Panc1 (cell line): ENCODE measurements around the gene MORC4. TPM values are rescaled to one million over a fixed set of nuclear protein-coding genes. Genes with fewer than 3 reads are reported as not detected.

Experiments
- ATAC-seq: fragments of 200-7000 bp; cut with Tn5 transposase; 2 replicates; pipeline ENCODE4 v1.9.1; 2020; ENCODE audit warnings: mild to moderate bottlenecking, moderate library complexity
- BruUV-seq: library from RNA; stranded (reverse); fragments of 400-500 nt; replicated peaks from 2 replicates; lab custom pipeline; 2021; lab: Mats Ljungman, UMichigan
- CTCF ChIA-PET: fragments of 300-600 bp; sonication (Branson Sonifier 250); formaldehyde crosslinking; loops from one replicate; lab custom pipeline; 2022; ENCODE audit warnings: antibody characterized with exemption; lab: Charles Lee
- POLR2A ChIA-PET: fragments of 300-600 bp; sonication (Branson Sonifier 250); formaldehyde crosslinking; loops from one replicate; lab custom pipeline; 2022; ENCODE audit warnings: antibody characterized with exemption; lab: Charles Lee
- DNase-seq: peaks from one replicate; pipeline ENCODE4 v3.0.0-alpha.2; 2010; ENCODE audit warnings: low read depth, low spot score
- H3K27ac ChIP-seq: 2 replicates; pipeline ENCODE4 v1.5.1; 2011; ENCODE audit warnings: mild to moderate bottlenecking, low read length, inconsistent platforms
- H3K27me3 ChIP-seq: fragments of 200-500 bp; sonication (Bioruptor generic); 2 replicates; pipeline ENCODE4 v1.6.0; 2014; ENCODE audit warnings: low read length, inconsistent platforms; ENCODE audit not compliant: control insufficient read depth, insufficient read depth
- H3K36me3 ChIP-seq: fragments of 200-500 bp; sonication (Bioruptor generic); 2 replicates; pipeline ENCODE4 v1.5.1; 2014; ENCODE audit warnings: inconsistent platforms, mild to moderate bottlenecking, low read length, moderate library complexity; ENCODE audit not compliant: control insufficient read depth, insufficient read depth
- H3K4me1 ChIP-seq: 2 replicates; pipeline ENCODE4 v1.5.1; 2011; ENCODE audit warnings: inconsistent platforms, mild to moderate bottlenecking, low read length, moderate library complexity; ENCODE audit not compliant: control insufficient read depth, insufficient read depth
- H3K4me3 ChIP-seq, 2 experiments: 2 replicates each; pipeline ENCODE4 v1.5.1; 2011 to 2012; ENCODE audit warnings: low read depth in 2 of 2, low read length in 2 of 2, mild to moderate bottlenecking in 2 of 2, inconsistent platforms in 1 of 2, moderate library complexity in 1 of 2
- H3K9me3 ChIP-seq: fragments of 200-500 bp; sonication (Bioruptor generic); 2 replicates; pipeline ENCODE4 v1.5.1; 2014; ENCODE audit warnings: low read depth, mild to moderate bottlenecking, inconsistent platforms, low read length, moderate library complexity; ENCODE audit not compliant: control insufficient read depth, insufficient read depth
- TCF7L2 ChIP-seq: IDR thresholded peaks from 2 replicates; pipeline ENCODE4 v1.6.1; 2011; ENCODE audit warnings: mild to moderate bottlenecking, low read depth, low read length, inconsistent platforms
- in situ Hi-C: cut with HindIII; loops from 2 replicates; pipeline ENCODE4 v1.10.0; 2016; ENCODE audit warnings: low sequenced_read_pairs, low pct_unique_long_range_greater_than_20kb
- intact Hi-C: fragments of 100-400 bp; cut with micrococcal nuclease; formaldehyde crosslinking; loops from one replicate; pipeline ENCODE4 v1.10.0; 2022; ENCODE audit not compliant: unreplicated experiment
- total RNA-seq: library from RNA; stranded (reverse); gene quantifications from one replicate; pipeline ENCODE4 v1.2.1, GENCODE V29; 2021; ENCODE audit not compliant: unreplicated experiment
- TF ChIP-seq, protein P1 (sequence below): fragments of 450-650 bp; IDR thresholded peaks from 2 replicates; pipeline ENCODE4 v1.5.1; 2017; ENCODE audit warnings: mild to moderate bottlenecking
- TF ChIP-seq, protein P2 (sequence below), 2 experiments: IDR thresholded peaks; 2 replicates each; pipeline ENCODE4 v1.6.1; 2011 to 2012; ENCODE audit warnings: low read depth in 2 of 2, control low read depth in 1 of 2, low read length in 1 of 2, mild to moderate bottlenecking in 1 of 2, moderate library complexity in 1 of 2; ENCODE audit not compliant: insufficient read depth in 1 of 2

Gene MORC4
- total RNA-seq, 1 experiment from 2014 or later: 7.4 TPM

DNA sequence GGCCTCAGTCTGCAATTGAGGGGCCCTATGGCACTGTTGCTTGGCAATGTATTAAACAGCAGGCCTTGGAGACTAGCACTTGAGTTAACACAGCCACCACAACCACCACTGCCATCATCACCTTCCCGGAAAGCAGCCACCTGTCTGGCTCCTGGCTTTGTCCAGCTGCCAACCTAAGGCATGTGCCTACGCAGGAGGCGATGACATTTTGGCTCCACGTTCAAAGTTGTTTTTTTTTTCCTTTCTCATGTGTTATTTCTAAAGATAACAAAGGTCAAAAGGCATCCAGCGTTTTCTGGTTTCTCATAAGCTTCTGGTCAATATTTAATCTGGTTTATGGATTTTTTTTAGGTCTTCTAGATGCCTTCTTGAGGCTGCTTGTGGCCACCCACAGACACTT, 72.3 kb downstream of the MORC4 start:
- no peak overlapping the region for H3K27ac ChIP-seq
- H3K36me3 ChIP-seq: no peaks in the 10 kb centered on the region
- ATAC-seq: no peak
- no TSS peak for BruUV-seq
- H3K4me1 ChIP-seq: no peaks in the 10 kb centered on the region
- CTCF ChIA-PET: no interaction called here
- no peak overlapping the region for H3K4me3 ChIP-seq
- TF ChIP-seq, protein P1, sequence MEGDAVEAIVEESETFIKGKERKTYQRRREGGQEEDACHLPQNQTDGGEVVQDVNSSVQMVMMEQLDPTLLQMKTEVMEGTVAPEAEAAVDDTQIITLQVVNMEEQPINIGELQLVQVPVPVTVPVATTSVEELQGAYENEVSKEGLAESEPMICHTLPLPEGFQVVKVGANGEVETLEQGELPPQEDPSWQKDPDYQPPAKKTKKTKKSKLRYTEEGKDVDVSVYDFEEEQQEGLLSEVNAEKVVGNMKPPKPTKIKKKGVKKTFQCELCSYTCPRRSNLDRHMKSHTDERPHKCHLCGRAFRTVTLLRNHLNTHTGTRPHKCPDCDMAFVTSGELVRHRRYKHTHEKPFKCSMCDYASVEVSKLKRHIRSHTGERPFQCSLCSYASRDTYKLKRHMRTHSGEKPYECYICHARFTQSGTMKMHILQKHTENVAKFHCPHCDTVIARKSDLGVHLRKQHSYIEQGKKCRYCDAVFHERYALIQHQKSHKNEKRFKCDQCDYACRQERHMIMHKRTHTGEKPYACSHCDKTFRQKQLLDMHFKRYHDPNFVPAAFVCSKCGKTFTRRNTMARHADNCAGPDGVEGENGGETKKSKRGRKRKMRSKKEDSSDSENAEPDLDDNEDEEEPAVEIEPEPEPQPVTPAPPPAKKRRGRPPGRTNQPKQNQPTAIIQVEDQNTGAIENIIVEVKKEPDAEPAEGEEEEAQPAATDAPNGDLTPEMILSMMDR: no peak
- TF ChIP-seq, protein P2, sequence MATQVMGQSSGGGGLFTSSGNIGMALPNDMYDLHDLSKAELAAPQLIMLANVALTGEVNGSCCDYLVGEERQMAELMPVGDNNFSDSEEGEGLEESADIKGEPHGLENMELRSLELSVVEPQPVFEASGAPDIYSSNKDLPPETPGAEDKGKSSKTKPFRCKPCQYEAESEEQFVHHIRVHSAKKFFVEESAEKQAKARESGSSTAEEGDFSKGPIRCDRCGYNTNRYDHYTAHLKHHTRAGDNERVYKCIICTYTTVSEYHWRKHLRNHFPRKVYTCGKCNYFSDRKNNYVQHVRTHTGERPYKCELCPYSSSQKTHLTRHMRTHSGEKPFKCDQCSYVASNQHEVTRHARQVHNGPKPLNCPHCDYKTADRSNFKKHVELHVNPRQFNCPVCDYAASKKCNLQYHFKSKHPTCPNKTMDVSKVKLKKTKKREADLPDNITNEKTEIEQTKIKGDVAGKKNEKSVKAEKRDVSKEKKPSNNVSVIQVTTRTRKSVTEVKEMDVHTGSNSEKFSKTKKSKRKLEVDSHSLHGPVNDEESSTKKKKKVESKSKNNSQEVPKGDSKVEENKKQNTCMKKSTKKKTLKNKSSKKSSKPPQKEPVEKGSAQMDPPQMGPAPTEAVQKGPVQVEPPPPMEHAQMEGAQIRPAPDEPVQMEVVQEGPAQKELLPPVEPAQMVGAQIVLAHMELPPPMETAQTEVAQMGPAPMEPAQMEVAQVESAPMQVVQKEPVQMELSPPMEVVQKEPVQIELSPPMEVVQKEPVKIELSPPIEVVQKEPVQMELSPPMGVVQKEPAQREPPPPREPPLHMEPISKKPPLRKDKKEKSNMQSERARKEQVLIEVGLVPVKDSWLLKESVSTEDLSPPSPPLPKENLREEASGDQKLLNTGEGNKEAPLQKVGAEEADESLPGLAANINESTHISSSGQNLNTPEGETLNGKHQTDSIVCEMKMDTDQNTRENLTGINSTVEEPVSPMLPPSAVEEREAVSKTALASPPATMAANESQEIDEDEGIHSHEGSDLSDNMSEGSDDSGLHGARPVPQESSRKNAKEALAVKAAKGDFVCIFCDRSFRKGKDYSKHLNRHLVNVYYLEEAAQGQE (IDR thresholded peaks at IDR 0.05; ENCODE audit: insufficient read depth in 1 of 2, low read depth in 2 of 2, low read length in 1 of 2): no peak
- intact Hi-C loops: no loop called here
- POLR2A ChIA-PET: no interaction called here
- H3K9me3 ChIP-seq: no peaks in the 10 kb centered on the region
- no peak for DNase-seq
- no peaks in the 10 kb centered on the region for H3K27me3 ChIP-seq
- in situ Hi-C loops: no loop called here

DNA sequence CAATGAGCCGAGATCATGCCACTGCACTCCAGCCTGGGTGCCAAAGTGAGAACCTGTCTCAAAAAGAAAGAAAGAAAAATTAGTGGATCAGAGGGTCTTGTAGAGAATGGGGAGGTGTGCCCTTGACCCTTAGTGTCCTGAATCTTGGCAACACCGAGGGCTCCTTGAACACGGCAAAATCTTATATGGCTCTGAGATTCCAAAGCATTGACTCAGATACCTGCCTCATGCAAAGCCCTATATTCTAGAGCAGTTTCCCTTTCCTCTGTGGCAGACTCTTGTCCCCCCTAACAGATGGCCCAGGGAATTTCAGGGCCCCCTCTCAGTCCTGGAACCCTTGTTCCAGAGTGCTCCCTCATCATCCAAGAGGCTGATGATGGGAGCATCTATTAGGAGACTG, 73.0 kb downstream of the MORC4 start:
- TF ChIP-seq, protein P2 (IDR thresholded peaks at IDR 0.05; ENCODE audit: insufficient read depth in 1 of 2, low read depth in 2 of 2, low read length in 1 of 2): no peak
- TF ChIP-seq TCF7L2: no peak

More for the DNA sequence above, 73.0 kb downstream of the MORC4 start:
- Histone ChIP-seq H3K4me1 (no peaks in the 10 kb centered on the region), H3K27me3 (no peaks in the 10 kb centered on the region), H3K9me3 (no peaks in the 10 kb centered on the region), H3K4me3 (no peak overlapping the region), H3K27ac (no peak overlapping the region), H3K36me3 (no peaks in the 10 kb centered on the region)
- ChIA-PET POLR2A (no interaction called here), CTCF (no interaction called here)
- DNase-seq (no peak), ATAC-seq (no peak)
- intact Hi-C loops (no loop called here), in situ Hi-C loops (no loop called here)
- BruUV-seq: no TSS peak
